WTC11 (cell line): ENCODE data around the gene EVC2. TPM values are rescaled to one million over a fixed set of nuclear protein-coding genes. Genes with fewer than 3 reads are reported as not detected.

Experiments used
- ATAC-seq: fragments of 200-7000 bp; cut with Tn5 transposase; 2 replicates; pipeline ENCODE4 v1.10.0; 2021; ENCODE audit warnings: mild to moderate bottlenecking, moderate library complexity
- CTCF ChIA-PET: fragments of 300-600 bp; sonication (Branson Sonifier 250); formaldehyde crosslinking; loops from one replicate; lab custom pipeline; 2021; ENCODE audit warnings: antibody characterized with exemption; lab: Charles Lee
- POLR2A ChIA-PET: fragments of 350-600 bp; sonication (Branson Sonifier 250); formaldehyde crosslinking; loops from one replicate; lab custom pipeline; 2021; ENCODE audit warnings: antibody characterized with exemption; lab: Charles Lee
- DNase-seq: peaks from one replicate; pipeline ENCODE4 v3.0.0; 2021; ENCODE audit warnings: low spot score
- H3K27ac Mint-ChIP-seq: 2 replicates; pipeline ENCODE4 v1.8.0; 2021; ENCODE audit warnings: mixed read lengths
- H3K27me3 Mint-ChIP-seq: 2 replicates; pipeline ENCODE4 v1.8.0; 2021; ENCODE audit warnings: low read depth, mild to moderate bottlenecking, moderate library complexity, mixed read lengths
- H3K36me3 Mint-ChIP-seq: 2 replicates; pipeline ENCODE4 v1.8.0; 2021; ENCODE audit warnings: mixed read lengths
- H3K4me1 Mint-ChIP-seq: 2 replicates; pipeline ENCODE4 v1.8.0; 2022; ENCODE audit warnings: mixed read lengths
- H3K4me3 Mint-ChIP-seq: 2 replicates; pipeline ENCODE4 v1.8.0; 2021; ENCODE audit warnings: mild to moderate bottlenecking, moderate library complexity, mixed read lengths
- H3K9me3 Mint-ChIP-seq: 2 replicates; pipeline ENCODE4 v1.8.0; 2021; ENCODE audit warnings: mixed read lengths
- CREB1 ChIP-seq: sonication (generic); formaldehyde crosslinking; IDR thresholded peaks from 2 replicates; pipeline ENCODE4 v1.8.0; 2023; ENCODE audit warnings: mild to moderate bottlenecking, missing genetic modification reagents
- FOXJ3 ChIP-seq: sonication (generic); formaldehyde crosslinking; IDR thresholded peaks from 2 replicates; pipeline ENCODE4 v1.9.0; 2021; ENCODE audit warnings: missing genetic modification reagents, mild to moderate bottlenecking, borderline replicate concordance
- JAZF1 ChIP-seq: fragments of 250-450 bp; sonication (Bioruptor Pico); IDR thresholded peaks from 2 replicates; pipeline ENCODE4 v1.9.0; 2021; ENCODE audit warnings: moderate library complexity, mild to moderate bottlenecking, inconsistent platforms
- KAT7 ChIP-seq: sonication (generic); formaldehyde crosslinking; IDR thresholded peaks from 2 replicates; pipeline ENCODE4 v1.8.1; 2023; ENCODE audit warnings: missing genetic modification reagents, mild to moderate bottlenecking, borderline replicate concordance
- MXD4 ChIP-seq: fragments of 250-450 bp; sonication (Bioruptor Pico); IDR thresholded peaks from 2 replicates; pipeline ENCODE4 v1.8.0; 2021; ENCODE audit warnings: mild to moderate bottlenecking, moderate library complexity, borderline replicate concordance
- PRRX2 ChIP-seq: fragments of 250-450 bp; sonication (Bioruptor Pico); IDR thresholded peaks from 2 replicates; pipeline ENCODE4 v1.8.0; 2021; ENCODE audit warnings: mild to moderate bottlenecking
- RELA ChIP-seq: sonication (generic); formaldehyde crosslinking; IDR thresholded peaks from 2 replicates; pipeline ENCODE4 v1.8.1; 2022; ENCODE audit warnings: missing genetic modification reagents, mild to moderate bottlenecking, borderline replicate concordance
- SMAD3 ChIP-seq: sonication (generic); formaldehyde crosslinking; IDR thresholded peaks from 2 replicates; pipeline ENCODE4 v1.8.0; 2022; ENCODE audit warnings: missing genetic modification reagents, mild to moderate bottlenecking, borderline replicate concordance
- SOX15 ChIP-seq: fragments of 250-450 bp; sonication (Bioruptor Pico); IDR thresholded peaks from 2 replicates; pipeline ENCODE4 v1.9.0; 2021; ENCODE audit warnings: mild to moderate bottlenecking
- SP1 ChIP-seq: sonication (generic); formaldehyde crosslinking; conservative IDR thresholded peaks from 2 replicates; pipeline ENCODE4 v1.8.1; 2022; ENCODE audit warnings: missing genetic modification reagents
- ZNF121 ChIP-seq: sonication (generic); formaldehyde crosslinking; IDR thresholded peaks from 2 replicates; pipeline ENCODE4 v1.8.0; 2023; ENCODE audit warnings: missing genetic modification reagents
- ZNF138 ChIP-seq: sonication (generic); formaldehyde crosslinking; conservative IDR thresholded peaks from 2 replicates; pipeline ENCODE4 v1.8.1; 2022; ENCODE audit warnings: mild to moderate bottlenecking, moderate library complexity, missing genetic modification reagents
- ZNF232 ChIP-seq: sonication (generic); formaldehyde crosslinking; IDR thresholded peaks from 2 replicates; pipeline ENCODE4 v1.8.0; 2022; ENCODE audit warnings: mild to moderate bottlenecking, missing genetic modification reagents
- ZNF317 ChIP-seq: sonication (generic); formaldehyde crosslinking; IDR thresholded peaks from 2 replicates; pipeline ENCODE4 v1.8.1; 2023; ENCODE audit warnings: low read depth, mild to moderate bottlenecking, moderate library complexity, missing genetic modification reagents, borderline replicate concordance
- ZNF416 ChIP-seq: fragments of 250-450 bp; sonication (Bioruptor Pico); IDR thresholded peaks from 2 replicates; pipeline ENCODE4 v1.9.0; 2021; ENCODE audit warnings: mild to moderate bottlenecking, inconsistent platforms
- ZNF671 ChIP-seq: fragments of 250-450 bp; sonication (Bioruptor Pico); IDR thresholded peaks from 2 replicates; pipeline ENCODE4 v1.8.0; 2021; ENCODE audit warnings: mild to moderate bottlenecking
- total RNA-seq: library from RNA; stranded (reverse); gene quantifications from 3 replicates; pipeline ENCODE4 v1.2.3, GENCODE V29; 2021
- TF ChIP-seq, protein P1 (sequence below): sonication (generic); formaldehyde crosslinking; IDR thresholded peaks from 2 replicates; pipeline ENCODE4 v1.8.0; 2023; ENCODE audit warnings: missing genetic modification reagents
- TF ChIP-seq, protein P2 (sequence below): fragments of 250-450 bp; sonication (Bioruptor Pico); IDR thresholded peaks from 2 replicates; pipeline ENCODE4 v1.9.0; 2021; ENCODE audit warnings: mild to moderate bottlenecking, borderline replicate concordance
- TF ChIP-seq, protein P3 (sequence below): fragments of 250-450 bp; sonication (Bioruptor Pico); IDR thresholded peaks from 2 replicates; pipeline ENCODE4 v1.9.0; 2021; ENCODE audit warnings: mild to moderate bottlenecking
- TF ChIP-seq, protein P4 (sequence below): fragments of 250-450 bp; sonication (Bioruptor Pico); IDR thresholded peaks from 2 replicates; pipeline ENCODE4 v1.9.0; 2021; ENCODE audit warnings: mild to moderate bottlenecking
- TF ChIP-seq, protein P5 (sequence below): sonication (generic); formaldehyde crosslinking; IDR thresholded peaks from 2 replicates; pipeline ENCODE4 v1.8.1; 2022; ENCODE audit warnings: low read depth, mild to moderate bottlenecking, moderate library complexity, missing genetic modification reagents, borderline replicate concordance

Gene EVC2
- total RNA-seq, 1 experiment from 2014 or later: 4.8 TPM

DNA sequence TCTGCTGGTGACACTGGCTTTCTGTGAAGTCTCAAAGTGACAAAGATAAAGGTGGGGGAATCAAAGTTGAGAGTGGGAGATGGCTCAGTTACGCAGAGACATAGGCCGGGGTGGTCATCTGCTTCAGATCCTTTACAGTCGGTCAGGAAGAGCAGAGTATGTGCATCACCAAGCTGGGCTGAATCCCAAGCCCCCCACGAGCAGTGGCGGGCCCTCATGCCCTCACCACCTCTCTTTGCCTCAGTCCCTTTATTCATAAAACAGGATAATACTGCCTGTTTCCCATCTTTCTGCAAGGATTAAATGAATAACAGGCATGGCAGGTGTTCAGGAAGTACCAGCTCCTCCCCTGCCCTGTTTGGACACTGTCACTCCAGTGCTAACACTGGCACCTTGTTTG lies 135.6 kb downstream of the EVC2 start:
- peaks cover 21% of the 10 kb centered on the region for H3K36me3 Mint-ChIP-seq
- CTCF ChIA-PET: no interaction called here
- H3K27me3 Mint-ChIP-seq: no peaks in the 10 kb centered on the region
- POLR2A ChIA-PET: no interaction called here
- no peak overlapping the region for H3K4me3 Mint-ChIP-seq
- DNase-seq (no peak), ATAC-seq (no peak)
- H3K27ac Mint-ChIP-seq: no peak overlapping the region
- H3K4me1 Mint-ChIP-seq: peaks cover 4% of the 10 kb centered on the region
- no peaks in the 10 kb centered on the region for H3K9me3 Mint-ChIP-seq
- TF ChIP-seq MXD4 (CRISPR knock-in tag): no peak
- TF ChIP-seq SP1 (CRISPR knock-in tag): no peak
- TF ChIP-seq ZNF416: no peak
- no peak for TF ChIP-seq ZNF671 (CRISPR knock-in tag)
- no peak for TF ChIP-seq ZNF121 (CRISPR knock-in tag)
- TF ChIP-seq, protein P1, sequence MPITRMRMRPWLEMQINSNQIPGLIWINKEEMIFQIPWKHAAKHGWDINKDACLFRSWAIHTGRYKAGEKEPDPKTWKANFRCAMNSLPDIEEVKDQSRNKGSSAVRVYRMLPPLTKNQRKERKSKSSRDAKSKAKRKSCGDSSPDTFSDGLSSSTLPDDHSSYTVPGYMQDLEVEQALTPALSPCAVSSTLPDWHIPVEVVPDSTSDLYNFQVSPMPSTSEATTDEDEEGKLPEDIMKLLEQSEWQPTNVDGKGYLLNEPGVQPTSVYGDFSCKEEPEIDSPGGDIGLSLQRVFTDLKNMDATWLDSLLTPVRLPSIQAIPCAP (CRISPR knock-in tag): no peak
- TF ChIP-seq ZNF232: no peak

DNA sequence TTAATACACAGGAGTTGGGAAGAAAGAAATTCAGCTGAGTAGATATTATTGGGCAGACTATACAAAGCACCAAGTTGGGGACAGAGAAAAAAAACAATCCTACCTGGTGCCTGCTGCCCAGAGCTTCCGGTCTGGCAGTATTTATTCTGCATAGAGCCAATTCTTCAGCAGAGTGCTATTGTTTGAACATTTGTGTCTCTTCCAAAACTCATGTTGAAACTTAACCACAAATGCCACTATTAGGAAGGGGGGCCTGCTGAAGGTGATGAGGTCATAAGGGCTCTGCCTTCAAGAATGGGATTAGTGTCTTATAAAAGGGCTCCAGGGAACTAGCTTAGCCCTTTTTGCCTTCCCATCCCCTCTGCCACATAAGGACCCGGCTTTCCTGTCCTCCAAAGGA lies 136.2 kb downstream of the EVC2 start:
- POLR2A ChIA-PET: no interaction called here
- no peak for ATAC-seq
- Mint-ChIP-seq H3K9me3 (no peaks in the 10 kb centered on the region), H3K36me3 (peaks cover 21% of the 10 kb centered on the region), H3K4me3 (no peak overlapping the region), H3K4me1 (peaks cover 4% of the 10 kb centered on the region), H3K27me3 (no peaks in the 10 kb centered on the region), H3K27ac (no peak overlapping the region)
- TF ChIP-seq, protein P2, sequence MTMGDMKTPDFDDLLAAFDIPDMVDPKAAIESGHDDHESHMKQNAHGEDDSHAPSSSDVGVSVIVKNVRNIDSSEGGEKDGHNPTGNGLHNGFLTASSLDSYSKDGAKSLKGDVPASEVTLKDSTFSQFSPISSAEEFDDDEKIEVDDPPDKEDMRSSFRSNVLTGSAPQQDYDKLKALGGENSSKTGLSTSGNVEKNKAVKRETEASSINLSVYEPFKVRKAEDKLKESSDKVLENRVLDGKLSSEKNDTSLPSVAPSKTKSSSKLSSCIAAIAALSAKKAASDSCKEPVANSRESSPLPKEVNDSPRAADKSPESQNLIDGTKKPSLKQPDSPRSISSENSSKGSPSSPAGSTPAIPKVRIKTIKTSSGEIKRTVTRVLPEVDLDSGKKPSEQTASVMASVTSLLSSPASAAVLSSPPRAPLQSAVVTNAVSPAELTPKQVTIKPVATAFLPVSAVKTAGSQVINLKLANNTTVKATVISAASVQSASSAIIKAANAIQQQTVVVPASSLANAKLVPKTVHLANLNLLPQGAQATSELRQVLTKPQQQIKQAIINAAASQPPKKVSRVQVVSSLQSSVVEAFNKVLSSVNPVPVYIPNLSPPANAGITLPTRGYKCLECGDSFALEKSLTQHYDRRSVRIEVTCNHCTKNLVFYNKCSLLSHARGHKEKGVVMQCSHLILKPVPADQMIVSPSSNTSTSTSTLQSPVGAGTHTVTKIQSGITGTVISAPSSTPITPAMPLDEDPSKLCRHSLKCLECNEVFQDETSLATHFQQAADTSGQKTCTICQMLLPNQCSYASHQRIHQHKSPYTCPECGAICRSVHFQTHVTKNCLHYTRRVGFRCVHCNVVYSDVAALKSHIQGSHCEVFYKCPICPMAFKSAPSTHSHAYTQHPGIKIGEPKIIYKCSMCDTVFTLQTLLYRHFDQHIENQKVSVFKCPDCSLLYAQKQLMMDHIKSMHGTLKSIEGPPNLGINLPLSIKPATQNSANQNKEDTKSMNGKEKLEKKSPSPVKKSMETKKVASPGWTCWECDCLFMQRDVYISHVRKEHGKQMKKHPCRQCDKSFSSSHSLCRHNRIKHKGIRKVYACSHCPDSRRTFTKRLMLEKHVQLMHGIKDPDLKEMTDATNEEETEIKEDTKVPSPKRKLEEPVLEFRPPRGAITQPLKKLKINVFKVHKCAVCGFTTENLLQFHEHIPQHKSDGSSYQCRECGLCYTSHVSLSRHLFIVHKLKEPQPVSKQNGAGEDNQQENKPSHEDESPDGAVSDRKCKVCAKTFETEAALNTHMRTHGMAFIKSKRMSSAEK: no peak
- TF ChIP-seq ZNF138 (CRISPR knock-in tag) (no peak), FOXJ3 (no peak), PRRX2 (CRISPR knock-in tag) (no peak), CREB1 (no peak), JAZF1 (CRISPR knock-in tag) (no peak), SMAD3 (CRISPR knock-in tag) (no peak)
- TF ChIP-seq, protein P3, sequence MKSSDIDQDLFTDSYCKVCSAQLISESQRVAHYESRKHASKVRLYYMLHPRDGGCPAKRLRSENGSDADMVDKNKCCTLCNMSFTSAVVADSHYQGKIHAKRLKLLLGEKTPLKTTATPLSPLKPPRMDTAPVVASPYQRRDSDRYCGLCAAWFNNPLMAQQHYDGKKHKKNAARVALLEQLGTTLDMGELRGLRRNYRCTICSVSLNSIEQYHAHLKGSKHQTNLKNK (CRISPR knock-in tag): no peak
- CTCF ChIA-PET: no interaction called here
- no peak for DNase-seq

DNA sequence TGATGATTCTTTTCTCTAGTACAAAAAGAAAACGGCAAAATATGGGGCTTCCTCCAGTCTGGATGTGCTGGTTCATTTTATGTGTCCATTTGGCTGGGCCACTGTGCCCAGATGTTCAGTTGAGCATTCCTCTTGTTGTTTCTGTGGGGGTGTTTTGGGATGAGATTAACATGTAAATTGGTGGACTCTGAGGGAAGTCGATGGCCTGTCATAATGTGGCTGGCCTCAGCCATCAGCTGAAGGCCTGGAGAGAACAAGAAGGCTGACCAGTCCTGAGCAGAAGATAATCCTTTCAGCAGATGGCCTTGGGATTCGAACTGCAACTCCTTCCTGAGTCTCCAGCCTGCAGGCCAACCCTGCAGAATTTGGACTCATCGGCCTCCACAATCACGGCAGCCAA lies 136.7 kb downstream of the EVC2 start:
- DNase-seq (no peak), ATAC-seq (no peak)
- H3K4me3 Mint-ChIP-seq: no peak overlapping the region
- no peaks in the 10 kb centered on the region for H3K27me3 Mint-ChIP-seq
- TF ChIP-seq RELA (CRISPR knock-in tag) (no peak), KAT7 (no peak), SOX15 (no peak), ZNF232 (no peak), ZNF317 (no peak), MXD4 (CRISPR knock-in tag) (no peak)
- TF ChIP-seq, protein P1 (CRISPR knock-in tag): no peak
- TF ChIP-seq, protein P4, sequence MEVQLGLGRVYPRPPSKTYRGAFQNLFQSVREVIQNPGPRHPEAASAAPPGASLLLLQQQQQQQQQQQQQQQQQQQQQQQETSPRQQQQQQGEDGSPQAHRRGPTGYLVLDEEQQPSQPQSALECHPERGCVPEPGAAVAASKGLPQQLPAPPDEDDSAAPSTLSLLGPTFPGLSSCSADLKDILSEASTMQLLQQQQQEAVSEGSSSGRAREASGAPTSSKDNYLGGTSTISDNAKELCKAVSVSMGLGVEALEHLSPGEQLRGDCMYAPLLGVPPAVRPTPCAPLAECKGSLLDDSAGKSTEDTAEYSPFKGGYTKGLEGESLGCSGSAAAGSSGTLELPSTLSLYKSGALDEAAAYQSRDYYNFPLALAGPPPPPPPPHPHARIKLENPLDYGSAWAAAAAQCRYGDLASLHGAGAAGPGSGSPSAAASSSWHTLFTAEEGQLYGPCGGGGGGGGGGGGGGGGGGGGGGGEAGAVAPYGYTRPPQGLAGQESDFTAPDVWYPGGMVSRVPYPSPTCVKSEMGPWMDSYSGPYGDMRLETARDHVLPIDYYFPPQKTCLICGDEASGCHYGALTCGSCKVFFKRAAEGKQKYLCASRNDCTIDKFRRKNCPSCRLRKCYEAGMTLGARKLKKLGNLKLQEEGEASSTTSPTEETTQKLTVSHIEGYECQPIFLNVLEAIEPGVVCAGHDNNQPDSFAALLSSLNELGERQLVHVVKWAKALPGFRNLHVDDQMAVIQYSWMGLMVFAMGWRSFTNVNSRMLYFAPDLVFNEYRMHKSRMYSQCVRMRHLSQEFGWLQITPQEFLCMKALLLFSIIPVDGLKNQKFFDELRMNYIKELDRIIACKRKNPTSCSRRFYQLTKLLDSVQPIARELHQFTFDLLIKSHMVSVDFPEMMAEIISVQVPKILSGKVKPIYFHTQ (CRISPR knock-in tag): no peak
- TF ChIP-seq, protein P5, sequence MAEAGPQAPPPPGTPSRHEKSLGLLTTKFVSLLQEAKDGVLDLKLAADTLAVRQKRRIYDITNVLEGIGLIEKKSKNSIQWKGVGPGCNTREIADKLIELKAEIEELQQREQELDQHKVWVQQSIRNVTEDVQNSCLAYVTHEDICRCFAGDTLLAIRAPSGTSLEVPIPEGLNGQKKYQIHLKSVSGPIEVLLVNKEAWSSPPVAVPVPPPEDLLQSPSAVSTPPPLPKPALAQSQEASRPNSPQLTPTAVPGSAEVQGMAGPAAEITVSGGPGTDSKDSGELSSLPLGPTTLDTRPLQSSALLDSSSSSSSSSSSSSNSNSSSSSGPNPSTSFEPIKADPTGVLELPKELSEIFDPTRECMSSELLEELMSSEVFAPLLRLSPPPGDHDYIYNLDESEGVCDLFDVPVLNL: no peak
- no peaks in the 10 kb centered on the region for H3K9me3 Mint-ChIP-seq
- peaks cover 21% of the 10 kb centered on the region for H3K36me3 Mint-ChIP-seq
- ChIA-PET POLR2A (no interaction called here), CTCF (no interaction called here)
- no peak overlapping the region for H3K27ac Mint-ChIP-seq
- H3K4me1 Mint-ChIP-seq: peaks cover 4% of the 10 kb centered on the region
